Subcutaneous adipose tissue (tissue), 4 donors: ENCODE data around the gene ACKR3. TPM values are rescaled to one million over a fixed set of nuclear protein-coding genes. Genes with fewer than 3 reads are reported as not detected.

Source experiments
- CTCF ChIP-seq: fragments of 450-650 bp; IDR thresholded peaks from one replicate; pipeline ENCODE4 v1.5.1; 2016; ENCODE audit warnings: low read depth, mild to moderate bottlenecking, control low read depth, antibody characterized with exemption, moderate library complexity
- total RNA-seq, 4 donors: library from RNA; depleted of rRNA; stranded (reverse); fragments of >200 nt; gene quantifications; one replicate each; pipeline ENCODE4 v1.1.0, GENCODE V29; 2016

ACKR3 gene
- total RNA-seq, 4 donors from 2014 or later: 26.3 to 84.9 (median 38.6) TPM

GRCh38 chr2:236549165-236549564, 20.5 kb upstream of the ACKR3 start:
- TF ChIP-seq CTCF: no peak

GRCh38 chr2:236550290-236550689, 19.3 kb upstream of the ACKR3 start:
- no peak for TF ChIP-seq CTCF

GRCh38 chr2:236550701-236551465, 18.7 kb upstream of the ACKR3 start:
- no peak for TF ChIP-seq CTCF

- no peak for TF ChIP-seq CTCF
Measured at GRCh38 chr2:236551471-236552211, 18.0 kb upstream of the ACKR3 start.

- no peak for TF ChIP-seq CTCF
Measured at GRCh38 chr2:236552212-236552542, 17.4 kb upstream of the ACKR3 start.

GRCh38 chr2:236552581-236553363, 16.9 kb upstream of the ACKR3 start:
- no peak for TF ChIP-seq CTCF

- TF ChIP-seq CTCF: no peak
Measured at GRCh38 chr2:236553522-236553921, 16.1 kb upstream of the ACKR3 start.
